ENCODE data around the gene ZNF544.

Gene ZNF544

GRCh38 chr19:58279042-58279924 lies 50.6 kb downstream of the ZNF544 start:
- no peaks in the 10 kb centered on the region for H3K4me1 ChIP-seq (ENCODE audit: control insufficient read depth, insufficient read depth, low read length)
- POLR2A ChIA-PET = interaction anchor here (0.7 to 2.1 kb wide), 15 partner anchors 8 to 265 kb away, joined by 3 to 13 read pairs (median 7); partner anchors contain the start of genes ERVK3-1, TRIM28, ZBTB45 and ZNF497
- peak overlapping the region; percentile 87 for H3K4me3 ChIP-seq (ENCODE audit: low read depth, low read length)
- CTCF ChIA-PET = no interaction called here
- H3K27ac ChIP-seq (ENCODE audit: extremely low read depth, low read depth, low read length) = peak overlapping the region; percentile 82
- H3K36me3 ChIP-seq (ENCODE audit: control insufficient read depth in 2 of 2, insufficient read depth in 1 of 2, low read length in 2 of 2) = peaks cover 44 to 52% of the 10 kb centered on the region in 2 experiments
- no peaks in the 10 kb centered on the region for H3K9me3 ChIP-seq (ENCODE audit: control insufficient read depth, insufficient read depth, low read depth, low read length)
- peak; percentile 9; the same call in 1 of the 2 replicates for TF ChIP-seq ZNF629 (tag by site-specific recombination; IDR thresholded peaks at IDR 0.05)
- TF ChIP-seq EGR2 (tag by site-specific recombination; IDR thresholded peaks at IDR 0.05; ENCODE audit: low read depth) = no peak
- TF ChIP-seq ZNF416 (tag by site-specific recombination; IDR thresholded peaks at IDR 0.05) = no peak
- TF ChIP-seq YY1 (tag by site-specific recombination; IDR thresholded peaks at IDR 0.05) = peak; percentile 24; the same call in 1 of the 2 replicates
- TF ChIP-seq GLIS1 (tag by site-specific recombination; IDR thresholded peaks at IDR 0.05) = peak; percentile 3; the same call in 1 of the 2 replicates
- peak; percentile 7; the same call in 1 of the 2 replicates for TF ChIP-seq KLF9 (tag by site-specific recombination; IDR thresholded peaks at IDR 0.05; ENCODE audit: low read depth)
- 0 out of 2 replicates have a peak, but pooled peaks have one; percentile 39 for TF ChIP-seq OVOL3 (tag by site-specific recombination; IDR thresholded peaks at IDR 0.05)
- TF ChIP-seq ZNF26 (tag by site-specific recombination; IDR thresholded peaks at IDR 0.05) = no peak
- TF ChIP-seq MZF1 (tag by site-specific recombination; IDR thresholded peaks at IDR 0.05; ENCODE audit: borderline replicate concordance) = peak; percentile 84
- 0 out of 2 replicates have a peak, but pooled peaks have one; percentile 64 for TF ChIP-seq HOXC10 (CRISPR knock-in tag; IDR thresholded peaks at IDR 0.05)
- TF ChIP-seq ZNF610 (tag by site-specific recombination; IDR thresholded peaks at IDR 0.05; ENCODE audit: borderline replicate concordance) = peak; percentile 75
- TF ChIP-seq KLF1 (tag by site-specific recombination; IDR thresholded peaks at IDR 0.05) = no peak
- TF ChIP-seq ZNF132 (tag by site-specific recombination; IDR thresholded peaks at IDR 0.05; ENCODE audit: borderline replicate concordance) = no peak
- no peak for TF ChIP-seq PRDM2 (tag by site-specific recombination; IDR thresholded peaks at IDR 0.05; ENCODE audit: borderline replicate concordance)
- 0 out of 2 replicates have a peak, but pooled peaks have one; percentile 15 for TF ChIP-seq ZNF138 (tag by site-specific recombination; IDR thresholded peaks at IDR 0.05; ENCODE audit: borderline replicate concordance)
- 0 out of 2 replicates have a peak, but pooled peaks have one; percentile 11 for TF ChIP-seq ZNF843 (tag by site-specific recombination; IDR thresholded peaks at IDR 0.05)
- peak; percentile 23 for TF ChIP-seq ZNF623 (tag by site-specific recombination; IDR thresholded peaks at IDR 0.05)
- TF ChIP-seq WT1 (tag by site-specific recombination; IDR thresholded peaks at IDR 0.05) = 0 out of 2 replicates have a peak, but pooled peaks have one; percentile 3
- 0 out of 2 replicates have a peak, but pooled peaks have one; percentile 49 for TF ChIP-seq ZNF169 (tag by site-specific recombination; IDR thresholded peaks at IDR 0.05)
- TF ChIP-seq ZIC2 (tag by site-specific recombination; IDR thresholded peaks at IDR 0.05) = peak; percentile 40; the same call in 1 of the 2 replicates
- TF ChIP-seq ZNF133 (tag by site-specific recombination; IDR thresholded peaks at IDR 0.05) = no peak
- no peak for TF ChIP-seq ZNF561 (tag by site-specific recombination; IDR thresholded peaks at IDR 0.05; ENCODE audit: borderline replicate concordance)
- TF ChIP-seq ZNF18 (tag by site-specific recombination; IDR thresholded peaks at IDR 0.05) = no peak
- peak; percentile 58; the same call in 1 of the 2 replicates for TF ChIP-seq GLIS2 (tag by site-specific recombination; IDR thresholded peaks at IDR 0.05)
- 0 out of 2 replicates have a peak, but pooled peaks have one; percentile 12 for TF ChIP-seq ZNF311 (tag by site-specific recombination; IDR thresholded peaks at IDR 0.05; ENCODE audit: borderline replicate concordance)
- 0 out of 2 replicates have a peak, but pooled peaks have one; percentile 23 for TF ChIP-seq BCL11A (tag by site-specific recombination; IDR thresholded peaks at IDR 0.05; ENCODE audit: low read depth)
- no peak for TF ChIP-seq ZNF677 (tag by site-specific recombination; IDR thresholded peaks at IDR 0.05)
- 0 out of 2 replicates have a peak, but pooled peaks have one; percentile 23 for TF ChIP-seq ZNF768 (tag by site-specific recombination; IDR thresholded peaks at IDR 0.05)
- TF ChIP-seq ZEB2 (tag by site-specific recombination; IDR thresholded peaks at IDR 0.05) = 0 out of 2 replicates have a peak, but pooled peaks have one; percentile 29

Data from HEK293 (cell line).